HEK293 (cell line): ENCODE results near the gene CCT8L2.
"Not testable (repeated sequence)": the region's sequence is repeated elsewhere in the genome, so short reads cannot be mapped to it uniquely, and the experiment has no call there.

Experiments used
- CTCF ChIA-PET: fragments of 350-600 bp; formaldehyde crosslinking; extraction: SDS; loops from one replicate; lab custom pipeline; 2021; ENCODE audit warnings: antibody characterized with exemption; lab: Yijun Ruan, JAX
- POLR2A ChIA-PET: fragments of 300-600 bp; formaldehyde crosslinking; extraction: SDS; loops from one replicate; lab custom pipeline; 2020; ENCODE audit warnings: antibody characterized with exemption, inconsistent platforms; lab: Yijun Ruan, JAX
- H3K27ac ChIP-seq: fragments of 200-500 bp; sonication (Bioruptor generic); 2 replicates; pipeline ENCODE4 v1.5.1; 2014; ENCODE audit warnings: low read depth, low read length, control low read depth, inconsistent platforms; ENCODE audit errors: extremely low read depth
- H3K36me3 ChIP-seq, 2 experiments: fragments of 200-500 bp in 1 of 2; sonication (Bioruptor generic) in 1 of 2; 1 replicate in 1 of 2; 2 replicates in 1 of 2; pipeline ENCODE4 v1.5.1; 2014 to 2017; ENCODE audit warnings: inconsistent platforms in 2 of 2, low read length in 2 of 2; ENCODE audit not compliant: control insufficient read depth in 2 of 2, insufficient read depth in 1 of 2
- H3K4me1 ChIP-seq: fragments of 200-500 bp; sonication (Bioruptor generic); 2 replicates; pipeline ENCODE4 v1.5.1; 2014; ENCODE audit warnings: mild to moderate bottlenecking, low read length, inconsistent platforms; ENCODE audit not compliant: control insufficient read depth, insufficient read depth
- H3K4me3 ChIP-seq: 2 replicates; pipeline ENCODE4 v1.5.1; 2011; ENCODE audit warnings: low read depth, mild to moderate bottlenecking, control low read depth, low read length, moderate library complexity
- H3K9me3 ChIP-seq: fragments of 200-500 bp; sonication (Bioruptor generic); 2 replicates; pipeline ENCODE4 v1.5.1; 2014; ENCODE audit warnings: low read depth, low read length, inconsistent platforms; ENCODE audit not compliant: control insufficient read depth, insufficient read depth
- EGR2 ChIP-seq: fragments of 450-650 bp; formaldehyde crosslinking; IDR thresholded peaks from 2 replicates; pipeline ENCODE4 v1.5.1; 2016; ENCODE audit warnings: low read depth, missing biosample characterization, missing genetic modification characterization
- ZEB2 ChIP-seq: fragments of 450-650 bp; formaldehyde crosslinking; IDR thresholded peaks from 2 replicates; pipeline ENCODE4 v1.5.1; 2016; ENCODE audit warnings: missing biosample characterization, missing genetic modification characterization
- ZNF146 ChIP-seq: fragments of 450-650 bp; formaldehyde crosslinking; IDR thresholded peaks from 2 replicates; pipeline ENCODE4 v1.5.1; 2016; ENCODE audit warnings: missing biosample characterization, missing genetic modification characterization
- ZNF513 ChIP-seq: fragments of 450-650 bp; IDR thresholded peaks from 2 replicates; pipeline ENCODE4 v1.5.1; 2018; ENCODE audit warnings: missing biosample characterization, missing genetic modification characterization

The CCT8L2 gene

GRCh38 chr22:16559056-16559955 is 33.3 kb downstream of the CCT8L2 start (continued):
- TF ChIP-seq ZEB2 (tag by site-specific recombination) (no peak), ZNF513 (no peak)
- TF ChIP-seq, all 188 proteins: peak for 0

DNA sequence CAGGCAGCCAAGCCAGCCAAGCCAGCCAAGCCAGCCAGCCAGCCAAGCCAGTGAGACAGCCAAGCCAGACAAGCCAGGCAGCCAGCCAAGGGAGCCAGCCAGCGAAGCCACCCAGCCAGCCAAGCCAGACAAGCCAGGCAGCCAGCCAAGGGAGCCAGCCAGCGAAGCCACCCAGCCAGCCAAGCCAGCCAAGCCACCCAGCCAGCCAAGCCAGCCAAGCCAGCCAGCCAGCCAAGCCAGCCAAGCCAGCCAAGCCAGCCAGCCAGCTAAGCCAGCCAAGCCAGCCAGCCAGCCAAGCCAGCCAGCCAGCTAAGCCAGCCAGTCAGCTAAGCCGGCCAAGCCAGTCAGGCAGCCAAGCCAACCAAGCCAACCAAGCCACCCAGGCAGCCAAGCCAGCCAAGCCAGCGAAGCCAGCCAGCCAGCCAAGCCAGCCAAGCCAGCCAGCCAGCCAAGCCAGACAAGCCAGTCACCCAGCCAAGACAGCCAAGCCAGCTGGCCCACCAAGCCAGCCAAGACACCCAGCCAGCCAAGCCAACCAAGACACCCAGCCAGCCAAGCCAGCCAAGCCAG is 34.1 kb downstream of the CCT8L2 start:
- H3K27ac ChIP-seq, H3K9me3 ChIP-seq, POLR2A ChIA-PET: not testable (repeated sequence)

DNA sequence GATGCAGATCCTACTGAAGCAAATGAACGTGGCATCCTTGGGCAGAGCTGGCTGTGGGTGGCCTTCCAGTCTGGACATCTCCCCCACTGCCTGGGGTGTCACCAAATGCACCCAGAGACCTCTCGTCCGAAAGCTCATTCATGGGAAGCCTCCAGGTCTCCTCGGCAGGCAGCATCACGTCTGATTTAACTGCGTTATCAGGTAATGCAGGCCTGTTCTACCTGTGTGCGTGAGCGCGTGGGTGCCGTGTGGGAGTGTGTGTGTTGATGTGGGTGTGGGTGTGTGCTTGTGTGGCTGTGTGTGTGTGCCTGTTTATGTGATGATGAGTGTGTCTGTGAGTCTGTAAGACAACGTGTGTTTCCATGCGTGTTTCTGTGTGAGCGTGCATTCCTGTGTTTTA is 35.1 kb downstream of the CCT8L2 start:
- H3K36me3 ChIP-seq, H3K9me3 ChIP-seq, H3K27ac ChIP-seq, H3K4me3 ChIP-seq, H3K4me1 ChIP-seq, CTCF ChIA-PET, POLR2A ChIA-PET: not testable (repeated sequence)
- 0 out of 2 replicates have a peak, but pooled peaks have one; percentile 8 for TF ChIP-seq EGR2 (tag by site-specific recombination)

More for the DNA sequence above, 34.1 kb downstream of the CCT8L2 start:
- CTCF ChIA-PET, H3K4me1 ChIP-seq, H3K4me3 ChIP-seq, H3K36me3 ChIP-seq: not testable (repeated sequence)

DNA sequence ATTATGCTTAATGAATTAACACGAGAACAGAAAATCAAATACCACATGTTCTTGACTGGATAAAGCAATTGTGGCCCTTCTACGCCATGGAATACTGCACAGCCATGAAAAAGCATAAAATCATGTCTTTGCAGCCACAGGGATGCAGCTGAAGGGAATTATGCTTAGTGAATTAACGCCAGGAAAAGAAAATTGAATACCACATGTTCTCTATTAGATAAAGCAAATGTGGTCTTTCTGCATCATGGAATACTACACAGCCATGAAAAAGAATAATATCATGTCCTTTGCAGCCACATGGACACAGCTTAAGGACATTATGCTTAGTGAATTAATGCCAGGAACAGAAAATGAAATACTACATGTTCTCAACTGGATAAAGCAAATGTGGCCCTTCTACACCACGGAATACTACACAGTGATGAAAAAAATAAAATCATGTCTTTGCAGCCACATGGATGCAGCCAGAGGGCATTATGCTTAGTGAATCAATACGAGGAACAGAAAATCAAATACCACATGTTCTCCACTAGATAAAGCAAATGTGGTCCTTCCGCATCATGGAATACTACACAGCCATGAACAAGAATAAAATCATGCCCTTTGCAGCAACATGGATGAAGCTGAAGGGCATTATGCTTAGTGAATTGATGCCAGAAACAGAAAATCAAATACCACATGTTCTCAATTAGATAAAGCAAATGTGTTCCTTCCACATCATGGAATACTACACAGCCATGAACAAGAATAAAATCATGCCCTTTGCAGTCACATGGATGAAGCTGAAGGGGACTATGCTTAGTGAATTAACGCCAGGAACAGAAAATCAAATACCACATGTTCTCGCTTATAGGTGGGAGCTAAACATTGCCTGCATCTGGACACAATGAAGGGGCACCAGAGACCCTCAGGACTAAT is 37.3 kb downstream of the CCT8L2 start:
- POLR2A ChIA-PET, CTCF ChIA-PET: not testable (repeated sequence)

GRCh38 chr22:16543310-16543709 is 49.3 kb downstream of the CCT8L2 start:
- H3K4me1 ChIP-seq, POLR2A ChIA-PET, CTCF ChIA-PET, H3K9me3 ChIP-seq, H3K4me3 ChIP-seq, H3K27ac ChIP-seq, H3K36me3 ChIP-seq: not testable (repeated sequence)

More for the DNA sequence above, 37.3 kb downstream of the CCT8L2 start:
- not testable (repeated sequence) for H3K4me1 ChIP-seq, H3K9me3 ChIP-seq, H3K27ac ChIP-seq, H3K36me3 ChIP-seq, H3K4me3 ChIP-seq
- peak; percentile 51 for TF ChIP-seq ZNF146 (tag by site-specific recombination)
